AG10803 (cell line): ENCODE data around the gene TSPAN11.
A peak's percentile ranks its signal among the peaks of the same experiment; 100 is the strongest.

ENCODE experiments used
- DNase-seq: peaks from one replicate; pipeline ENCODE4 v3.0.0; 2010; ENCODE audit warnings: low read depth
- H3K4me3 ChIP-seq: 2 replicates; pipeline ENCODE4 v1.5.1; 2011; ENCODE audit warnings: mild to moderate bottlenecking, low read length, control low read depth
- CTCF ChIP-seq: conservative IDR thresholded peaks from 2 replicates; pipeline ENCODE4 v1.5.1; 2011; ENCODE audit warnings: mild to moderate bottlenecking, low read length, control low read depth, inconsistent platforms

TSPAN11 gene

GRCh38 chr12:30985814-30986452 lies 59.4 kb downstream of the TSPAN11 start:
- H3K4me3 ChIP-seq: no peak overlapping the region
- peak; percentile 53 for DNase-seq
- peak; percentile 94 for TF ChIP-seq CTCF

- H3K4me3 ChIP-seq: no peak overlapping the region
- no peak for DNase-seq
- TF ChIP-seq CTCF: no peak
These were observed 61.5 kb downstream of the TSPAN11 start for GRCh38 chr12:30988086-30988485.

- H3K4me3 ChIP-seq: no peak overlapping the region
- no peak for DNase-seq
- TF ChIP-seq CTCF: no peak
These were observed 62.2 kb downstream of the TSPAN11 start for GRCh38 chr12:30988646-30989286.

GRCh38 chr12:30989754-30990153 lies 63.2 kb downstream of the TSPAN11 start:
- peak; percentile 40 for TF ChIP-seq CTCF
- no peak for DNase-seq
- no peak overlapping the region for H3K4me3 ChIP-seq

- no peak for TF ChIP-seq CTCF
- no peak for DNase-seq
- no peak overlapping the region for H3K4me3 ChIP-seq
These were observed 63.8 kb downstream of the TSPAN11 start for GRCh38 chr12:30990316-30990715.

DNA sequence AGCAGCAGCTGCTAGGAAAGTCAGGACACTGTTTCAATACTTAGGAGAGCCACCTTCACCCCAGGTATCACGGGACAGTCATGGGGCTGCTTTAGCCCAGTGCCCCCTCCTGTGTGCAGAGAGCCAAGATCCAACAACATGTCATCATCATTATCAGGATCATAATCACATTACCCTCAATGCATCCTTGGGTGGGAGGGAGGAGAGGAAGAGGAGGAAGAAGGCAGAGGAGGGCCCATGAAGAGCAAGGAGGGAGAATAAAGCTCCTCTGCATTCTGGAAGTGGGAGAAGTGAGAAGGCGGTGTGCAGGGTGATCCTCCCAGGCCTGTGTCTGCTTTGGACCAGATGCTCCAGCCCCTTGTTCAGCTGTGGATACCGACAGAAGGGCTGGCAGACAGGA lies 64.2 kb downstream of the TSPAN11 start:
- no peak for TF ChIP-seq CTCF
- no peak for DNase-seq
- no peak overlapping the region for H3K4me3 ChIP-seq

DNA sequence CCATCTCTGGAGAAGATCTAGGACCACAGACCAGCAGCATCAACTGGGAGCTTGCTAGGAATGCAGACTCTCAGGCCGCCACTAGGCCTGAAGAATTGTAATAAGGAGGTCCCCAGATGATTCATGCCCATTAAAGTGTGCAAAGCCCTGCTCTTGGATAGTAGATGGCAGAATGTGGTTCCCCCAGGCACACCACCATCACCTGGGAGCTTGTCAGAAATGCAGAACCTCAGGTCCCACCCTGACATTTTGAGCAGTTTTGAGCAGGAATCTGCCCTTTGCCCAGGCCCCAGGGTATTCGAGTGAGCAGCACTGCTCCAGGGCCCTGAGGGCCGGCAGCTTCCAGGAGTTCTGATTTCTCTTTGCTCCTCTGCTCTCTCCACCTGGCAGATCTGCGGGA lies 64.9 kb downstream of the TSPAN11 start:
- TF ChIP-seq CTCF: no peak
- H3K4me3 ChIP-seq: no peak overlapping the region
- no peak for DNase-seq
